ENCODE results near the gene KAZALD1.
A peak's percentile ranks its signal among the peaks of the same experiment; 100 is the strongest.
"Not testable (repeated sequence)": the region's sequence is repeated elsewhere in the genome, so short reads cannot be mapped to it uniquely, and the experiment has no call there.

Gene KAZALD1

GRCh38 chr10:101031128-101031795 lies 30.5 kb upstream of the KAZALD1 start, which contains the start of the genes PDZD7 and SFXN3:
TSS of gene PDZD7 (minus strand) at chr10:101031129. CDS start at chr10:101030219, 910 bp downstream.
TSS of gene SFXN3 (plus strand) at chr10:101031234. CDS start at chr10:101034695, 3,461 bp downstream.
- peak; percentile 86 for DNase-seq

GRCh38 chr10:101031796-101032636 lies 29.8 kb upstream of the KAZALD1 start:
- DNase-seq = peak; percentile 31

GRCh38 chr10:101032637-101033224 lies 29.1 kb upstream of the KAZALD1 start:
- DNase-seq = no peak

- DNase-seq = no peak
Observed at GRCh38 chr10:101033276-101033675, 28.5 kb upstream of the KAZALD1 start.

GRCh38 chr10:101034404-101034803 lies 27.4 kb upstream of the KAZALD1 start:
- not testable (repeated sequence) for DNase-seq

- no peak for DNase-seq
Observed at GRCh38 chr10:101035314-101035713, 26.5 kb upstream of the KAZALD1 start.

- no peak for DNase-seq
Observed at GRCh38 chr10:101035916-101036702, 25.7 kb upstream of the KAZALD1 start.

GRCh38 chr10:101036726-101037125 lies 25.1 kb upstream of the KAZALD1 start:
- DNase-seq = no peak

GRCh38 chr10:101038484-101038883 lies 23.3 kb upstream of the KAZALD1 start:
- DNase-seq = no peak

- DNase-seq = no peak
Observed at GRCh38 chr10:101040061-101040460, 21.7 kb upstream of the KAZALD1 start.

- DNase-seq = no peak
Observed at GRCh38 chr10:101040851-101041250, 20.9 kb upstream of the KAZALD1 start.

- peak; percentile 71 for DNase-seq
Observed at GRCh38 chr10:101041252-101041761, 20.5 kb upstream of the KAZALD1 start.

- no peak for DNase-seq
Observed at GRCh38 chr10:101042118-101042517, 19.7 kb upstream of the KAZALD1 start.

- DNase-seq = peak; percentile 89
Observed at GRCh38 chr10:101042667-101043362, 19.0 kb upstream of the KAZALD1 start.

- no peak for DNase-seq
Observed at GRCh38 chr10:101043363-101043707, 18.5 kb upstream of the KAZALD1 start.

- no peak for DNase-seq
Observed at GRCh38 chr10:101044117-101044516, 17.7 kb upstream of the KAZALD1 start.

GRCh38 chr10:101046332-101047238 lies 15.2 kb upstream of the KAZALD1 start:
- no peak for DNase-seq

- DNase-seq = no peak
Observed at GRCh38 chr10:101047268-101047667, 14.5 kb upstream of the KAZALD1 start.

GRCh38 chr10:101047961-101048892 lies 13.6 kb upstream of the KAZALD1 start:
- no peak for DNase-seq

Data from NCI-H1092 (cell line).